ENCODE measurements around the gene FIZ1.

GRCh38 chr19:55609326-55609725 lies 10.0 kb upstream of the FIZ1 start:
- TF ChIP-seq CTCF (IDR thresholded peaks at IDR 0.05; ENCODE audit: low read depth, low read length, missing input control): no peak
- no peak for TF ChIP-seq HNF4A (conservative IDR thresholded peaks at IDR 0.05)

Measured in liver (tissue), 3 donors.